Neutrophil (primary cell): Measurements from ENCODE around the gene RNPC3.

Experiments used
- H3K27ac ChIP-seq: fragments of 200-600 bp; sonication (generic); 2 replicates; pipeline ENCODE4 v1.5.1; 2016; ENCODE audit warnings: mild to moderate bottlenecking, moderate library complexity
- H3K27me3 ChIP-seq: fragments of 200-600 bp; sonication (generic); 2 replicates; pipeline ENCODE4 v1.6.0; 2016; ENCODE audit warnings: mild to moderate bottlenecking
- H3K36me3 ChIP-seq: fragments of 200-600 bp; sonication (generic); 2 replicates; pipeline ENCODE4 v1.5.1; 2017
- H3K4me1 ChIP-seq, 2 experiments: fragments of 200-600 bp in 1 of 2; sonication (generic) in 1 of 2; 1 replicate in 1 of 2; 2 replicates in 1 of 2; pipeline versions ENCODE4 v1.5.1 to v1.6.1; 2013 to 2016; ENCODE audit warnings: low read depth in 1 of 2, low read length in 1 of 2, mild to moderate bottlenecking in 1 of 2, moderate library complexity in 1 of 2; ENCODE audit not compliant: control insufficient read depth in 1 of 2, insufficient read depth in 1 of 2
- H3K4me3 ChIP-seq, 2 experiments: fragments of 200-600 bp in 1 of 2; sonication (generic) in 1 of 2; 1 replicate in 1 of 2; 2 replicates in 1 of 2; pipeline ENCODE4 v1.5.1; 2013 to 2016; ENCODE audit warnings: low read depth in 1 of 2, low read length in 1 of 2, mild to moderate bottlenecking in 1 of 2, moderate library complexity in 1 of 2
- H3K9me3 ChIP-seq: fragments of 200-600 bp; sonication (generic); 2 replicates; pipeline ENCODE4 v1.5.1; 2016
- TF ChIP-seq, protein P1 (sequence below): fragments of 200-600 bp; sonication (generic); IDR thresholded peaks from 2 replicates; pipeline ENCODE4 v1.5.1; 2016; ENCODE audit warnings: antibody characterized with exemption

RNPC3 gene

DNA sequence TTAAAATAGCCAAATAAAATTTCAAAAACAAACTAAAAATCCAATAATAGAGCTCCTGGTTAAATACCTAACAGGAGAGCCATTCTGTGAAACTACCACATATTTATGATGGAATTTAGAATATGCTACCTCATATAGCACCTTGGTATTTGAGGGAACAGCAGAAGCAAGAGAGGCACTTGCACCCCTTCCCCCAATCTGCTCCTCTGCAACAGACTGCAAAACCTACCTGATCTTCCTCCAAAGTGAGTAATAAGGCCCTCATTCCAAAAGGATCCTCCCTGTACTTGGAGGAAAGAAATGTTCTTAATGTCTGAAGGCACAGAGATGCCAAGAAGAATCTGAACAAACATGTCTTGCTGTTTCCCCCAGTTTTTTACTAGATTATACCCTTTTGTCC, 28.1 kb upstream of the RNPC3 start:
- Histone ChIP-seq H3K27me3 (no peaks in the 10 kb centered on the region), H3K9me3 (no peaks in the 10 kb centered on the region), H3K4me3 (no peak overlapping the region), H3K4me1 (no peaks in the 10 kb centered on the region), H3K36me3 (no peaks in the 10 kb centered on the region), H3K27ac (no peak overlapping the region)
- TF ChIP-seq, protein P1, sequence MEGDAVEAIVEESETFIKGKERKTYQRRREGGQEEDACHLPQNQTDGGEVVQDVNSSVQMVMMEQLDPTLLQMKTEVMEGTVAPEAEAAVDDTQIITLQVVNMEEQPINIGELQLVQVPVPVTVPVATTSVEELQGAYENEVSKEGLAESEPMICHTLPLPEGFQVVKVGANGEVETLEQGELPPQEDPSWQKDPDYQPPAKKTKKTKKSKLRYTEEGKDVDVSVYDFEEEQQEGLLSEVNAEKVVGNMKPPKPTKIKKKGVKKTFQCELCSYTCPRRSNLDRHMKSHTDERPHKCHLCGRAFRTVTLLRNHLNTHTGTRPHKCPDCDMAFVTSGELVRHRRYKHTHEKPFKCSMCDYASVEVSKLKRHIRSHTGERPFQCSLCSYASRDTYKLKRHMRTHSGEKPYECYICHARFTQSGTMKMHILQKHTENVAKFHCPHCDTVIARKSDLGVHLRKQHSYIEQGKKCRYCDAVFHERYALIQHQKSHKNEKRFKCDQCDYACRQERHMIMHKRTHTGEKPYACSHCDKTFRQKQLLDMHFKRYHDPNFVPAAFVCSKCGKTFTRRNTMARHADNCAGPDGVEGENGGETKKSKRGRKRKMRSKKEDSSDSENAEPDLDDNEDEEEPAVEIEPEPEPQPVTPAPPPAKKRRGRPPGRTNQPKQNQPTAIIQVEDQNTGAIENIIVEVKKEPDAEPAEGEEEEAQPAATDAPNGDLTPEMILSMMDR: no peak

DNA sequence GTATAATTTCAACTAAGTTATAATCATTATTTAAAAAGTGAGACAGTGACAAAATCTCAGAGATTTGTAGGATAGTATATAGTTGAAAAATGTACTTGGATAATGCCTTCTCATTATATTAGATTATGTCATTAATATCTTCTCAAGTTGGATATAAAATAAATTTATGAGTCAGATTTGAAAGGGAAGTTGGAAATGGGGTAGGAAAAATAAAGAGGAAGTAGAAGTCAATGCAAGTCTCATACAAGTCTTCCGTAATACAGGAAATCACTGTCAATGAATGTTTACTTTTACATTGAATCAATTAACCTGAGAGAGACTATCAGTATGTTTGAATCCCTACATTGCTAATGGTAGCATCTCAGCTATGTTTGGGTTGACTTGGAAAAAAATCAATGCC, 16.2 kb upstream of the RNPC3 start:
- Histone ChIP-seq H3K27me3 (peaks cover 5% of the 10 kb centered on the region), H3K27ac (no peak overlapping the region), H3K9me3 (no peaks in the 10 kb centered on the region), H3K36me3 (no peaks in the 10 kb centered on the region), H3K4me1 (peaks cover 0 to 7% of the 10 kb centered on the region in 2 experiments), H3K4me3 (no peak overlapping the region)
- TF ChIP-seq, protein P1: no peak

DNA sequence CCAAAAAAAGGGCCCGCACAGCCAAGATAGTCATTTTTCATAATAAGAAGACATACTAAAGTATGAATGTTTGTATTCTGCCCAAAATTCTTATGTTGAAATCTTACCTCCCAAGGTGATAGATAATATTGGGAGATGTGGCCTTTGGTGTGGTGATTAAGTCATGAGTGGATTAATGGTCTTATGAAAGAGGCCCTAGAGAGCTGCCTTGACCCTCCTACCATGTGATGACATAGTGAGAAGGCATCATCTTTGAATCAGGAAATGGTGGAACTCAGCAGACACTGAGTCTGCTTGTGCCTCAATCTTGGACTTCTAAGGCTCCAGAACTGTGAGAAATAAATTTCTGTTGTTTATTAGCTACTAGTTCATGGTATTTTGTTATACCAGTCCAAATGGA, 11.8 kb upstream of the RNPC3 start:
- Histone ChIP-seq H3K27me3 (no peaks in the 10 kb centered on the region), H3K27ac (no peak overlapping the region), H3K4me1 (peaks cover 0 to 7% of the 10 kb centered on the region in 2 experiments), H3K36me3 (no peaks in the 10 kb centered on the region), H3K4me3 (no peak overlapping the region), H3K9me3 (no peaks in the 10 kb centered on the region)
- TF ChIP-seq, protein P1: no peak

DNA sequence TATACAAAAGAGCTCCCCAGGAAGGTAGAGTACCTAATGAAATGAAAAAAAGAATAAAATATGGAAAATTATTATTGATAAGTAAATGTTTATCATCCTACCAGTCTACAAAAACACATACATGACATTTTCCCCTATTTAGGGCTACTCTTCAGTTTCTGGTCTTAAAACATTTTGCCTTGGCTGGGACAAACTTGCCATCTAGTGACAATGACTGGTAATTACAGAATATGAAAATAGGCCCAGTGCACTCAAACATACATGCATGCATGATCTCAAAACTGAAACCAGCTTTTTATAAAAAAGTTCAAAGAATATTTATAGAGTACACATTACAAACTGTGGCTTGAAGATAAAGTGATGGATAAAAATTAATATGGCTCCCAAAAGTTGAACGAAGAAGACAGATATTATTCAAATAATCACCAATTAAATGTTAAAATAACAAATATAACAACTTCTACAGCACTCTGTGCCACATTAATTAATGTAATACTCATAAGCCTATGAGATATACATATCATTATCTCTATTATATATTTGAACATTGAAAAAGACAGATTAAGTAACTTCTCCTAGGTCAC, 10.5 kb upstream of the RNPC3 start:
- Histone ChIP-seq H3K36me3 (no peaks in the 10 kb centered on the region), H3K9me3 (no peaks in the 10 kb centered on the region), H3K4me1 (no peaks in the 10 kb centered on the region), H3K4me3 (no peak overlapping the region), H3K27me3 (no peaks in the 10 kb centered on the region), H3K27ac (no peak overlapping the region)
- TF ChIP-seq, protein P1: peak; percentile 50

DNA sequence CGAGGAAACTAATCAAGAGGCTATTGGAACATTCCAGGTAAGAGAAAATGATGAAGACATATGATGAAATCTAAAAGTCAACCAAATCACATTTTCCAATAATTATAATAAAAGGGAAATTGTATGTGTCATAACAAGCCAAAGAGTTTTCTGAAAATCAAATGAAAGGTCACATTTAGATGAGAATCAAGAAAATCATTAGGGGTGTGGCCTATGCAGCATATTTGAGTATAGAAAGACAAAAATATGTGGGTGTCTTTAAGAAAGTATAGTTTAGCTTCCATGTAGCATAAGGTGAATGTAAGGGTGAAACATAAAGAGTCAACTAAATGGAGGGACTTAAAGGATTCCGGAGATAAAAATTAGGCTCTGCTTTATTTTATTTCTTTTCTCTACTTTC, 9.2 kb upstream of the RNPC3 start:
- Histone ChIP-seq H3K36me3 (no peaks in the 10 kb centered on the region), H3K27me3 (no peaks in the 10 kb centered on the region), H3K4me1 (no peaks in the 10 kb centered on the region), H3K9me3 (no peaks in the 10 kb centered on the region), H3K4me3 (no peak overlapping the region), H3K27ac (no peak overlapping the region)
- TF ChIP-seq, protein P1: no peak

DNA sequence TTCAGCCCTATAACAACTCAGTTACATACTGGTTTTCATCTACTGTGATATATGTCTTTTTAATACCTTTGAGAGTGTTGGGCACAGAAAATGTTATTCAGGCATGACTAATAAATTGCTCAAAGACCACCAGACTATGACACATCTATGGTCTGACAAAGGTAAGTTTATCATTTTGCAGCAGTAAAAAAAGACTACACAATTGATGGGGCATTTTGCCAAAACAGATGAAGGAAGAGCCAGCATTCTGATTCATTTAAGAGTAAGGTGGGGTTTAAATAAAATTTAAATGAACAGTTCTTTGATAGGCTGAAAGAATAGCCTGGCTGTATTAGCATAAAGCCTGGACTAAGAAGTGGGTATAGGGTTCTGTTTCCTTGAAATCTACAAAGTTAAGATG, 8.8 kb upstream of the RNPC3 start:
- TF ChIP-seq, protein P1: no peak
- Histone ChIP-seq H3K4me1 (no peaks in the 10 kb centered on the region), H3K9me3 (no peaks in the 10 kb centered on the region), H3K4me3 (no peak overlapping the region), H3K36me3 (no peaks in the 10 kb centered on the region), H3K27ac (no peak overlapping the region), H3K27me3 (no peaks in the 10 kb centered on the region)
